Stimulated activated memory B cell treated with anti-CD40 and anti-IgM and Interleukin-4, amounts not matched to agents 10 μg/mL and 1 μg/mL and 100 μg/mL, for 72 hours (primary cell): Measurements from ENCODE around the gene SEC62.

ENCODE experiments used
- ATAC-seq: fragments of 150-1000 bp; cut with Tn5 transposase; 2 replicates; pipeline ENCODE4 v1.10.0; 2021
- H3K27ac Mint-ChIP-seq: one replicate; pipeline ENCODE4 v1.8.0; 2022; ENCODE audit warnings: mild to moderate bottlenecking, mixed read lengths
- H3K27me3 Mint-ChIP-seq: one replicate; pipeline ENCODE4 v1.8.0; 2022; ENCODE audit warnings: mixed read lengths
- H3K36me3 Mint-ChIP-seq: one replicate; pipeline ENCODE4 v1.8.0; 2022; ENCODE audit warnings: mixed read lengths
- H3K4me1 Mint-ChIP-seq: one replicate; pipeline ENCODE4 v1.8.0; 2022; ENCODE audit warnings: mixed read lengths
- H3K4me3 Mint-ChIP-seq: one replicate; pipeline ENCODE4 v1.8.0; 2022; ENCODE audit warnings: mild to moderate bottlenecking, moderate library complexity, mixed read lengths
- H3K9me3 Mint-ChIP-seq: one replicate; pipeline ENCODE4 v1.8.0; 2022; ENCODE audit warnings: mixed read lengths

SEC62 gene

GRCh38 chr3:169954142-169954756, 12.4 kb upstream of the SEC62 start:
- H3K36me3 Mint-ChIP-seq: peaks cover 5% of the 10 kb centered on the region
- peak overlapping the region; percentile 69 for H3K4me3 Mint-ChIP-seq
- peak; percentile 89 for ATAC-seq
- H3K27ac Mint-ChIP-seq: peak overlapping the region; percentile 97
- no peaks in the 10 kb centered on the region for H3K27me3 Mint-ChIP-seq
- H3K9me3 Mint-ChIP-seq: peaks cover 6% of the 10 kb centered on the region
- peaks cover 43% of the 10 kb centered on the region for H3K4me1 Mint-ChIP-seq

- ATAC-seq: no peak
- H3K27me3 Mint-ChIP-seq: no peaks in the 10 kb centered on the region
- H3K27ac Mint-ChIP-seq: peak overlapping the region; percentile 97
- peak overlapping the region; percentile 15 for H3K4me3 Mint-ChIP-seq
- peaks cover 40% of the 10 kb centered on the region for H3K4me1 Mint-ChIP-seq
- H3K9me3 Mint-ChIP-seq: peaks cover 6% of the 10 kb centered on the region
- H3K36me3 Mint-ChIP-seq: peaks cover 5% of the 10 kb centered on the region
Observed at GRCh38 chr3:169955406-169955805, 11.2 kb upstream of the SEC62 start.

GRCh38 chr3:169964176-169964575, 2.4 kb upstream of the SEC62 start:
- Mint-ChIP-seq H3K36me3 (peaks cover 33% of the 10 kb centered on the region), H3K27ac (peak overlapping the region; percentile 98), H3K4me1 (peaks cover 64% of the 10 kb centered on the region), H3K4me3 (no peak overlapping the region), H3K27me3 (no peaks in the 10 kb centered on the region), H3K9me3 (peaks cover 9% of the 10 kb centered on the region)
- ATAC-seq: no peak

DNA sequence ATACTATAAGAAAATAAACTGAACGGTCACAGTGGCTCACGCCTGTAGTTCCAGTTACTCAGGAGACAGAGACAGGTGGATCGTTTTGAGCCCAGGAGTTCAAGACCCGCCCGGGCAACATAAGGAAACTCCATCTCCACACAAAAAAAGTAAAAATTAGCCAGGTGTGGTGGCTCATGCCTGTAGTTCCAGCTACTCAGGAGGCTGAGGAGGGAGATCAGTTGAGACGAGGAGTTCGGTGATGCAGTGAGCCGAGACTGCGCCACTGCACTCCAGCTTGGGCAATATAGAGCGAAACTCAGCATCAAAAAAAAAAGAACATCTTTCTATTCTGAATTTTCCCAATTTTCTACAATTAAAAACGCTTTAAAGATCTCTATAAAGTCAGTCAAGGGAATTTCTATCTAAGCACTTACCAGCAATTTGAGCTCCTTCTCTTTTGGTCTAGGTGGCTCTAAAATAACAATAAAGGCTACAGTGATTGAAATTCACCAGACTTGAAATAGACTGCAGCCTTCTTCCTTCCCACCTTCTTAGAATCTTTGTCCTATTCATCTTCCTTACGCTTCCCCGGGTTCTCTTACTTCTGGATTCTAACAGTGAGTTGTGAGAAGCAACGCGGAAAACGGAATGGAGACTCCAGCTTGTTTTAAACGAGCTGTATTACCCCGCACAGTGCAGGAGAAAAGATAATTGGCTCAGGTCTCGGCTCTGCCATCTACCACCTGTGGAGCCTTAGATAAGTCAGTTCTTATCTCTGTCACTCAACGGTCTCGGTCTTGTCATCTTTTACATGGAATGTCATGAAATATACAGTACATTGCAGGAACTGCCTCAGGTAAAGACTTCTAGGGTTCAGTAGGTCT, 812 bp upstream of the SEC62 start:
- H3K4me3 Mint-ChIP-seq: peak overlapping the region; percentile 95
- peaks cover 9% of the 10 kb centered on the region for H3K9me3 Mint-ChIP-seq
- H3K4me1 Mint-ChIP-seq: peaks cover 70% of the 10 kb centered on the region
- peak; percentile 57 for ATAC-seq
- H3K36me3 Mint-ChIP-seq: peaks cover 33% of the 10 kb centered on the region
- H3K27ac Mint-ChIP-seq: peak overlapping the region; percentile 98
- no peaks in the 10 kb centered on the region for H3K27me3 Mint-ChIP-seq

GRCh38 chr3:169966951-169967915, 626 bp downstream of the SEC62 start:
- Mint-ChIP-seq H3K4me1 (peaks cover 72% of the 10 kb centered on the region), H3K4me3 (peak overlapping the region; percentile 95), H3K36me3 (peaks cover 30% of the 10 kb centered on the region), H3K9me3 (peaks cover 9% of the 10 kb centered on the region), H3K27me3 (no peaks in the 10 kb centered on the region), H3K27ac (peak overlapping the region; percentile 98)
- ATAC-seq: peak; percentile 78

- Mint-ChIP-seq H3K27me3 (no peaks in the 10 kb centered on the region), H3K4me3 (peak overlapping the region; percentile 95), H3K27ac (peak overlapping the region; percentile 98), H3K9me3 (peaks cover 6% of the 10 kb centered on the region), H3K36me3 (peaks cover 31% of the 10 kb centered on the region), H3K4me1 (peaks cover 68% of the 10 kb centered on the region)
- ATAC-seq: no peak
Observed at GRCh38 chr3:169968224-169968885, 1.7 kb downstream of the SEC62 start.

DNA sequence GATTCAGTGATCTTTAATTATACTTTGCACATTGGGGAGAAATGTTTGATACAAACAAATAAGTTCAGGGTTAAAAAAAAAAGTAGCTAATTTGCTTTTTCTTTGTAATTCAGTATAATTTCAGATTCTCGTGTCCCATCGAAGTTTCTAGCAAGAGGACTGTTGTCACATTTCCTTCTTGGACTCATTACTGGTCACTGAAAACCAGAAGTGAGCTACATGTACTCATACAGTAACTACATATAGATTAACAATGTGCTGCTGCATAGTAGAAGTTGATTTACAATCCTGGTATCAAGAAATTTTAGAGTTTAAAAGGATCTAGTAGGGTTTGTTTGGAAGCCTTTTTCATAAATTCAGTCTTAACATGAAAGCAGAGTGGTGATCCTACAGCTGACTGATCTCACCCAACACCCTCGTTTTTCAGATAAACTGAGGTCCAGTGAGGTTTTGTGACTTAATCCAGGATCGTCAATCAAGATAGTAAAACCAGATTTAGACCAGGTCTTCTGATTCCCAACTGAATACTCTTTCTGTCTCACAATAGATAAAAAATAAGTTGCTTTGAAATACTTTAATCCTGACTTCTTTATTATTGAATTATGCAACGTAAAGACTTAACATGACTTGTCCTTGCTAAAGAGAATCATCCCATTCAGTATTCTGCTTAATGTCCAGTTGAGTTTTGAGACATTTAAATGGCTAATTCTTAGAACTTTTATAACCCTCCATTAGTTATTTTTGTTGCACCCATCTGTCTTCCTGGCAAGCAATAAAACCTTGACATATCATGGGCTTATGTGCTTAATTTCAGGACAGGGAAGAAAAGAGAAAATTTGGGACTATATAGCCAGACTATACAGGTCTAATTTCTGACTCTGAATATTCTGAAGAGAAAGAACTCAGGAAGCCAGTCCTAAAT, 2.8 kb downstream of the SEC62 start:
- H3K27ac Mint-ChIP-seq: peak overlapping the region; percentile 98
- H3K4me1 Mint-ChIP-seq: peaks cover 73% of the 10 kb centered on the region
- peaks cover 34% of the 10 kb centered on the region for H3K36me3 Mint-ChIP-seq
- H3K4me3 Mint-ChIP-seq: peak overlapping the region; percentile 95
- H3K27me3 Mint-ChIP-seq: no peaks in the 10 kb centered on the region
- H3K9me3 Mint-ChIP-seq: peaks cover 3% of the 10 kb centered on the region
- ATAC-seq: no peak

- Mint-ChIP-seq H3K9me3 (no peaks in the 10 kb centered on the region), H3K4me3 (no peak overlapping the region), H3K27me3 (no peaks in the 10 kb centered on the region), H3K4me1 (peaks cover 68% of the 10 kb centered on the region), H3K36me3 (peaks cover 36% of the 10 kb centered on the region), H3K27ac (peak overlapping the region; percentile 14)
- ATAC-seq: no peak
Observed at GRCh38 chr3:169970847-169971246, 4.2 kb downstream of the SEC62 start.

GRCh38 chr3:169971522-169971921, 4.9 kb downstream of the SEC62 start:
- H3K36me3 Mint-ChIP-seq: peaks cover 40% of the 10 kb centered on the region
- H3K4me1 Mint-ChIP-seq: peaks cover 66% of the 10 kb centered on the region
- no peaks in the 10 kb centered on the region for H3K27me3 Mint-ChIP-seq
- peak overlapping the region; percentile 25 for H3K27ac Mint-ChIP-seq
- H3K4me3 Mint-ChIP-seq: no peak overlapping the region
- no peak for ATAC-seq
- H3K9me3 Mint-ChIP-seq: no peaks in the 10 kb centered on the region

DNA sequence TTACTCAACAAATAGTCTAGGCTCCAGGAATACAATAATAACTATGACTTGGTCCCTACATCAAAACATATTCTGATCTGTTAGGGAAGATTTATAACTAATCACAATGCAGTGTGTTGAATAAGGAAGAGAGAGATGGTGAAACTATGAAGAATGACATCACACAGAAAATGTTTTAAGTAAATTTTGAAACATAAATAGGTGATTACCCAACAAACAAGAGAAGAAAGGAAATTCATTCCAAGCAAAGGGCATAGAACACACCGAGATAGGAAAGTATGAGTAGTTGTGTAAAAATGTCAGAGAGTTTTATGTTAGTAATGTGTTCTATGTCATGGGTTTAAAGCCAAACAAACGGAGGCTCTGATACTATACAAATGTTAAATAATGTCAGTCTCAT, 13.4 kb downstream of the SEC62 start:
- no peaks in the 10 kb centered on the region for H3K27me3 Mint-ChIP-seq
- H3K4me1 Mint-ChIP-seq: peaks cover 25% of the 10 kb centered on the region
- H3K9me3 Mint-ChIP-seq: no peaks in the 10 kb centered on the region
- H3K36me3 Mint-ChIP-seq: peaks cover 63% of the 10 kb centered on the region
- H3K27ac Mint-ChIP-seq: peak overlapping the region; percentile 59
- ATAC-seq: no peak
- H3K4me3 Mint-ChIP-seq: no peak overlapping the region

- Mint-ChIP-seq H3K9me3 (no peaks in the 10 kb centered on the region), H3K27ac (peak overlapping the region; percentile 49), H3K27me3 (no peaks in the 10 kb centered on the region), H3K36me3 (peaks cover 55% of the 10 kb centered on the region), H3K4me3 (no peak overlapping the region), H3K4me1 (peaks cover 9% of the 10 kb centered on the region)
- ATAC-seq: no peak
Observed at GRCh38 chr3:169984292-169984691, 17.7 kb downstream of the SEC62 start.

DNA sequence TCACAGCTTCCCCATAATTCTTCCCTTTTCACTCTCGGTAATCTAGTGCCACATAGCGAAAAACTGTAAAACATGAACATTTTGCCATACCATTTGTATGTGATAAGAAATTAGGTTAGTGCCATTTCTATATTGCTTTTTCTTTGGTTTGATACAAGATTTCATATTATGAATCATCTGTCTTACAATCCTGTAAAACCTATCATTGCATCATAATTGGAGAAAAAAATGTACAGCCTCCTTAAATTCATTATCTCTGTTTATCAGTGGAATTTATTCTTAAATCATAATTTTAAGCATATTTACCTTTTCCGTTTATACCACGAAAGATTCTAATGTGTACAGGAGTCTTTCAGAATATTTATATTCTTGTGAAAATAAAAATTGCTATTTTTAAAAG, 23.8 kb downstream of the SEC62 start:
- H3K9me3 Mint-ChIP-seq: no peaks in the 10 kb centered on the region
- no peak for ATAC-seq
- H3K4me1 Mint-ChIP-seq: peaks cover 7% of the 10 kb centered on the region
- peaks cover 29% of the 10 kb centered on the region for H3K36me3 Mint-ChIP-seq
- no peaks in the 10 kb centered on the region for H3K27me3 Mint-ChIP-seq
- H3K27ac Mint-ChIP-seq: no peak overlapping the region
- H3K4me3 Mint-ChIP-seq: no peak overlapping the region

- no peak for ATAC-seq
- Mint-ChIP-seq H3K27ac (no peak overlapping the region), H3K27me3 (no peaks in the 10 kb centered on the region), H3K4me3 (no peak overlapping the region), H3K36me3 (peaks cover 34% of the 10 kb centered on the region), H3K4me1 (peaks cover 13% of the 10 kb centered on the region), H3K9me3 (no peaks in the 10 kb centered on the region)
Observed at GRCh38 chr3:169992156-169992555, 25.5 kb downstream of the SEC62 start.

GRCh38 chr3:169992781-169993180, 26.2 kb downstream of the SEC62 start:
- Mint-ChIP-seq H3K9me3 (no peaks in the 10 kb centered on the region), H3K4me3 (no peak overlapping the region), H3K4me1 (peaks cover 13% of the 10 kb centered on the region), H3K36me3 (peaks cover 38% of the 10 kb centered on the region), H3K27ac (no peak overlapping the region), H3K27me3 (no peaks in the 10 kb centered on the region)
- no peak for ATAC-seq
